CD8-positive, alpha-beta memory T cell (primary cell): ENCODE measurements around the gene GALK2. TPM values are rescaled to one million over a fixed set of nuclear protein-coding genes. Genes with fewer than 3 reads are reported as not detected.
"Not testable (repeated sequence)": the region's sequence is repeated elsewhere in the genome, so short reads cannot be mapped to it uniquely, and the experiment has no call there.

Experiments
- CTCF ChIA-PET: fragments of 350-600 bp; sonication (Branson Sonifier 250); formaldehyde crosslinking; loops from one replicate; lab custom pipeline; 2021; ENCODE audit warnings: antibody characterized with exemption; lab: Charles Lee
- POLR2A ChIA-PET: fragments of 350-600 bp; sonication (Branson Sonifier 250); formaldehyde crosslinking; loops from one replicate; lab custom pipeline; 2021; ENCODE audit warnings: antibody characterized with exemption; lab: Charles Lee
- DNase-seq, 5 donors: peaks; one replicate each; pipeline versions ENCODE4 v3.0.0 to v3.0.0-alpha.2; 2020 to 2022; ENCODE audit warnings: mixed read lengths in 1 of 5
- H3K27ac ChIP-seq: one replicate; pipeline ENCODE4 v1.7.0; 2013; ENCODE audit warnings: low read depth, mild to moderate bottlenecking, low read length, moderate library complexity
- H3K27me3 ChIP-seq: 2 replicates; pipeline ENCODE4 v1.7.0; 2013; ENCODE audit warnings: low read length, mild to moderate bottlenecking; ENCODE audit not compliant: insufficient read depth, poor library complexity, severe bottlenecking
- H3K36me3 ChIP-seq: 2 replicates; pipeline ENCODE4 v1.7.0; 2013; ENCODE audit warnings: mild to moderate bottlenecking, low read length, moderate library complexity; ENCODE audit not compliant: insufficient read depth
- H3K4me1 ChIP-seq: 2 replicates; pipeline ENCODE4 v1.7.0; 2013; ENCODE audit warnings: mild to moderate bottlenecking, low read length, moderate library complexity; ENCODE audit not compliant: insufficient read depth
- H3K4me3 ChIP-seq: 2 replicates; pipeline ENCODE4 v1.7.0; 2013; ENCODE audit warnings: mild to moderate bottlenecking, low read length
- H3K9me3 ChIP-seq: 2 replicates; pipeline ENCODE4 v1.7.0; 2013; ENCODE audit warnings: mild to moderate bottlenecking, low read length
- H3K27ac Mint-ChIP-seq, 8 donors: one replicate each; pipeline ENCODE4 v1.8.0; 2020 to 2021; ENCODE audit warnings: mixed read lengths in 8 of 8, mild to moderate bottlenecking in 6 of 8, inconsistent platforms in 3 of 8, moderate library complexity in 3 of 8
- H3K27me3 Mint-ChIP-seq, 2 donors: one replicate each; pipeline ENCODE4 v1.8.0; 2020 to 2021; ENCODE audit warnings: mixed read lengths in 2 of 2, mild to moderate bottlenecking in 1 of 2, moderate library complexity in 1 of 2
- H3K36me3 Mint-ChIP-seq, 3 donors: one replicate each; pipeline ENCODE4 v1.8.0; 2020 to 2021; ENCODE audit warnings: mixed read lengths in 3 of 3, inconsistent platforms in 1 of 3, mild to moderate bottlenecking in 1 of 3
- H3K4me1 Mint-ChIP-seq, 3 donors: one replicate each; pipeline ENCODE4 v1.8.0; 2020 to 2021; ENCODE audit warnings: mixed read lengths in 3 of 3, inconsistent platforms in 1 of 3, mild to moderate bottlenecking in 1 of 3
- H3K4me3 Mint-ChIP-seq, 7 donors: one replicate each; pipeline ENCODE4 v1.8.0; 2020 to 2021; ENCODE audit warnings: mixed read lengths in 7 of 7, mild to moderate bottlenecking in 6 of 7, moderate library complexity in 4 of 7, inconsistent platforms in 2 of 7
- H3K9me3 Mint-ChIP-seq, 5 donors: one replicate each; pipeline ENCODE4 v1.8.0; 2020 to 2022; ENCODE audit warnings: mixed read lengths in 5 of 5, mild to moderate bottlenecking in 3 of 5, moderate library complexity in 2 of 5, inconsistent platforms in 1 of 5
- polyA plus RNA-seq: library from polyadenylated mRNA; unstranded; fragments of 300-500 nt; fragmentation: Illumina TruSeq; gene quantifications from one replicate; pipeline ENCODE4 v1.2.3, GENCODE V29; 2021
- total RNA-seq, 2 experiments: library from RNA; stranded (reverse); gene quantifications; one replicate each; pipeline ENCODE4 v1.2.3, GENCODE V29; 2021

GALK2 gene
- total and polyA plus RNA-seq, 3 experiments from 2014 or later: 21.3 to 28.0 (median 26.2) TPM

GRCh38 chr15:49168016-49168415 lies 2.0 kb upstream of the GALK2 start:
- H3K27ac ChIP-seq: no peak overlapping the region
- no peak overlapping the region for H3K4me3 ChIP-seq
- Mint-ChIP-seq H3K36me3 (peaks cover 0 to 11% (median 0%) of the 10 kb centered on the region in 3 donors), H3K27ac (peak overlapping the region in 2 of 8 donors; percentile 10 to 29), H3K27me3 (no peaks in the 10 kb centered on the region), H3K9me3 (no peaks in the 10 kb centered on the region), H3K4me3 (no peak overlapping the region), H3K4me1 (peaks cover 28 to 39% (median 39%) of the 10 kb centered on the region in 3 donors)
- H3K27me3 ChIP-seq: no peaks in the 10 kb centered on the region
- ChIA-PET POLR2A (no interaction called here), CTCF (no interaction called here)
- no peak for DNase-seq
- no peaks in the 10 kb centered on the region for H3K9me3 ChIP-seq
- peaks cover 30% of the 10 kb centered on the region for H3K4me1 ChIP-seq
- no peaks in the 10 kb centered on the region for H3K36me3 ChIP-seq

- peaks cover 0 to 9% (median 0%) of the 10 kb centered on the region in 3 donors for H3K36me3 Mint-ChIP-seq
- ChIA-PET POLR2A (no interaction called here), CTCF (no interaction called here)
- H3K4me1 Mint-ChIP-seq: peaks cover 38 to 68% (median 68%) of the 10 kb centered on the region in 3 donors
- Histone ChIP-seq H3K27me3 (no peaks in the 10 kb centered on the region), H3K4me3 (peak overlapping the region; percentile 94), H3K27ac (peak overlapping the region; percentile 93), H3K4me1 (peaks cover 31% of the 10 kb centered on the region), H3K9me3 (no peaks in the 10 kb centered on the region), H3K36me3 (no peaks in the 10 kb centered on the region)
- H3K9me3 Mint-ChIP-seq: no peaks in the 10 kb centered on the region
- H3K27me3 Mint-ChIP-seq: no peaks in the 10 kb centered on the region
- H3K4me3 Mint-ChIP-seq: peak overlapping the region; percentile 55 to 100 (median 97)
- H3K27ac Mint-ChIP-seq: peak overlapping the region in 4 of 8 donors; percentile 62 to 94 (median 75)
- DNase-seq: no peak
Observed at GRCh38 chr15:49171790-49172189, 1.7 kb downstream of the GALK2 start.

DNA sequence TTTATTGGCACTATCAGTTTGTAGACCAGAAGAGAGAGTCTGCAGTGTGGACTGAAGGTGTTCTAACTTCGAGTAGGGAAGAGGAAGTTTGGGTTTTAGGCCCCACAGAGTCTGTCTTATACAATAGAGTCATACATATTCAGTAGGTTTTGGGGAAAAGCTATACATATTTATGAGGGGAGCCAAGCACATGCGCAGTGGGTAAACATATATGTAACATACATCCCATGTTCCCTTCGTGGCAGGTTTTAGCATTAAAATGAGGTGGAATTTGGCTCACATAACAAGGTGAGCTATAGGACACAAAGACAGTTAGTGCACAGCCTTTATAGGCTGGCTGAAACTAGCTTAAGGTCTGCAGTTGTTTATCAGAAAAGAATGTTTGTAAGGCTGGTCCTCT lies 4.9 kb downstream of the GALK2 start:
- Mint-ChIP-seq H3K4me3 (no peak overlapping the region), H3K4me1 (peaks cover 31 to 60% (median 60%) of the 10 kb centered on the region in 3 donors), H3K27ac (peak overlapping the region in 5 of 8 donors; percentile 24 to 68 (median 54)), H3K9me3 (no peaks in the 10 kb centered on the region), H3K27me3 (no peaks in the 10 kb centered on the region), H3K36me3 (peaks cover 0 to 13% (median 0%) of the 10 kb centered on the region in 3 donors)
- ChIA-PET POLR2A (no interaction called here), CTCF (no interaction called here)
- Histone ChIP-seq H3K36me3 (no peaks in the 10 kb centered on the region), H3K4me3 (no peak overlapping the region), H3K4me1 (peaks cover 22% of the 10 kb centered on the region), H3K27ac (no peak overlapping the region), H3K27me3 (no peaks in the 10 kb centered on the region), H3K9me3 (no peaks in the 10 kb centered on the region)
- DNase-seq: no peak

- H3K27ac ChIP-seq, H3K36me3 ChIP-seq, H3K27me3 Mint-ChIP-seq, H3K4me3 Mint-ChIP-seq, H3K4me3 ChIP-seq, H3K9me3 Mint-ChIP-seq, CTCF ChIA-PET, DNase-seq, POLR2A ChIA-PET, H3K27me3 ChIP-seq, H3K9me3 ChIP-seq, H3K36me3 Mint-ChIP-seq: not testable (repeated sequence)
- Mint-ChIP-seq H3K4me1 (peaks cover 26 to 57% (median 56%) of the 10 kb centered on the region in 3 donors), H3K27ac (peak overlapping the region in 2 of 8 donors; percentile 6 to 12)
- peaks cover 19% of the 10 kb centered on the region for H3K4me1 ChIP-seq
Observed at GRCh38 chr15:49175582-49176397, 5.7 kb downstream of the GALK2 start.

DNA sequence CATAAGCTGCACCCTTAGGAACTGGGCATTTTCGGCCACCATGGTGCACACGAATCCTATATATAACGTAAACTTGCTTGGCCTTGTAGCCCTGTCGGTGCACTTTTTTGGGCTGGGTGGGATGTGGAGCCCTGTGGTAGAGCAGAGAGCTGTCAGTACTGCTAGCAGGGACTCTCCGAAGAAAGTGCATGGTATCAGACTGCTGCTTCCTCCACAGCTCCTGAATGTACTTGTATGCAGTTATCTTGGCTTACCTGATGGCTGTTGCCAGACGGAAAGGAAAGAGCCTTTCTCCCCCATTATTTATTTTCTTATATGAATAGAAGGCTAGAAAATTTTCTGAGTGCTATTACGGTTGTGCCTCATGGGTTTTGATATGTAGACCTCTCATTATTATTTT lies 8.4 kb downstream of the GALK2 start:
- no peak overlapping the region for H3K4me3 Mint-ChIP-seq
- POLR2A ChIA-PET: no interaction called here
- H3K4me1 Mint-ChIP-seq: peaks cover 9 to 31% (median 28%) of the 10 kb centered on the region in 3 donors
- CTCF ChIA-PET: no interaction called here
- no peaks in the 10 kb centered on the region for H3K4me1 ChIP-seq
- no peak for DNase-seq
- no peaks in the 10 kb centered on the region for H3K27me3 Mint-ChIP-seq
- no peaks in the 10 kb centered on the region for H3K27me3 ChIP-seq
- H3K4me3 ChIP-seq: no peak overlapping the region
- H3K9me3 ChIP-seq: no peaks in the 10 kb centered on the region
- H3K9me3 Mint-ChIP-seq: no peaks in the 10 kb centered on the region
- no peaks in the 10 kb centered on the region for H3K36me3 ChIP-seq
- peak overlapping the region in 1 of 8 donors; percentile 54 for H3K27ac Mint-ChIP-seq
- peaks cover 3 to 12% (median 6%) of the 10 kb centered on the region in 3 donors for H3K36me3 Mint-ChIP-seq
- H3K27ac ChIP-seq: no peak overlapping the region

- Histone ChIP-seq H3K9me3 (no peaks in the 10 kb centered on the region), H3K36me3 (no peaks in the 10 kb centered on the region), H3K4me3 (no peak overlapping the region), H3K27me3 (no peaks in the 10 kb centered on the region), H3K27ac (no peak overlapping the region), H3K4me1 (no peaks in the 10 kb centered on the region)
- Mint-ChIP-seq H3K36me3 (peaks cover 5 to 10% (median 6%) of the 10 kb centered on the region in 3 donors), H3K4me3 (no peak overlapping the region), H3K9me3 (peaks cover 0 to 2% (median 0%) of the 10 kb centered on the region in 5 donors), H3K4me1 (peaks cover 17 to 35% (median 31%) of the 10 kb centered on the region in 3 donors), H3K27me3 (no peaks in the 10 kb centered on the region), H3K27ac (no peak overlapping the region)
- ChIA-PET CTCF (no interaction called here), POLR2A (no interaction called here)
- no peak for DNase-seq
Observed at GRCh38 chr15:49179433-49180190, 9.6 kb downstream of the GALK2 start.

- Histone ChIP-seq H3K9me3 (no peaks in the 10 kb centered on the region), H3K4me1 (no peaks in the 10 kb centered on the region), H3K27ac (no peak overlapping the region), H3K27me3 (no peaks in the 10 kb centered on the region), H3K36me3 (no peaks in the 10 kb centered on the region), H3K4me3 (no peak overlapping the region)
- Mint-ChIP-seq H3K27ac (no peak overlapping the region), H3K27me3 (no peaks in the 10 kb centered on the region), H3K36me3 (peaks cover 9 to 23% (median 22%) of the 10 kb centered on the region in 3 donors), H3K4me1 (peaks cover 25 to 36% (median 34%) of the 10 kb centered on the region in 3 donors), H3K9me3 (peaks cover 0 to 6% (median 0%) of the 10 kb centered on the region in 5 donors), H3K4me3 (no peak overlapping the region)
- POLR2A ChIA-PET: no interaction called here
- CTCF ChIA-PET: no interaction called here
- no peak for DNase-seq
Observed at GRCh38 chr15:49182128-49182527, 12.1 kb downstream of the GALK2 start.

- H3K27me3 Mint-ChIP-seq, H3K27me3 ChIP-seq, H3K36me3 ChIP-seq, POLR2A ChIA-PET, H3K9me3 ChIP-seq, H3K27ac ChIP-seq, H3K4me3 ChIP-seq, H3K9me3 Mint-ChIP-seq, DNase-seq, CTCF ChIA-PET, H3K4me1 ChIP-seq: not testable (repeated sequence)
- H3K4me3 Mint-ChIP-seq: peak overlapping the region in 1 of 7 donors; percentile 23
- peak overlapping the region in 1 of 8 donors; percentile 21 for H3K27ac Mint-ChIP-seq
- H3K4me1 Mint-ChIP-seq: peaks cover 32 to 50% (median 46%) of the 10 kb centered on the region in 3 donors
- H3K36me3 Mint-ChIP-seq: peaks cover 9 to 22% (median 19%) of the 10 kb centered on the region in 3 donors
Observed at GRCh38 chr15:49183741-49184140, 13.7 kb downstream of the GALK2 start.
